Measurements from ENCODE around the gene CABCOCO1.

Gene CABCOCO1

GRCh38 chr10:61758433-61758832 is 95.7 kb downstream of the CABCOCO1 start:
- TF ChIP-seq POLR2AphosphoS5 (IDR thresholded peaks at IDR 0.05; ENCODE audit: low read depth, low read length) (no peak), TAF1 (IDR thresholded peaks at IDR 0.05; ENCODE audit: borderline replicate concordance, insufficient read depth, low read length) (no peak), FOXP2 (optimal IDR thresholded peaks at IDR 0.05; ENCODE audit: borderline replicate concordance, extremely low read depth, extremely low read length, insufficient read depth) (no peak), SIN3A (IDR thresholded peaks at IDR 0.05; ENCODE audit: borderline replicate concordance, insufficient read depth, low read length) (no peak), REST (IDR thresholded peaks at IDR 0.05; ENCODE audit: insufficient read depth in 1 of 2, low read depth in 2 of 2, low read length in 2 of 2) (no peak)

GRCh38 chr10:61759751-61760150 is 97.0 kb downstream of the CABCOCO1 start:
- TF ChIP-seq TAF1 (IDR thresholded peaks at IDR 0.05; ENCODE audit: borderline replicate concordance, insufficient read depth, low read length) (no peak), POLR2AphosphoS5 (IDR thresholded peaks at IDR 0.05; ENCODE audit: low read depth, low read length) (no peak), REST (IDR thresholded peaks at IDR 0.05; ENCODE audit: insufficient read depth in 1 of 2, low read depth in 2 of 2, low read length in 2 of 2) (no peak), FOXP2 (optimal IDR thresholded peaks at IDR 0.05; ENCODE audit: borderline replicate concordance, extremely low read depth, extremely low read length, insufficient read depth) (no peak), SIN3A (IDR thresholded peaks at IDR 0.05; ENCODE audit: borderline replicate concordance, insufficient read depth, low read length) (no peak)

GRCh38 chr10:61760943-61761824 is 98.5 kb downstream of the CABCOCO1 start:
- no peak for TF ChIP-seq TAF1 (IDR thresholded peaks at IDR 0.05; ENCODE audit: borderline replicate concordance, insufficient read depth, low read length)
- no peak for TF ChIP-seq POLR2AphosphoS5 (IDR thresholded peaks at IDR 0.05; ENCODE audit: low read depth, low read length)

GRCh38 chr10:61761825-61762217 is 99.1 kb downstream of the CABCOCO1 start:
- no peak for TF ChIP-seq REST (IDR thresholded peaks at IDR 0.05; ENCODE audit: insufficient read depth in 1 of 2, low read depth in 2 of 2, low read length in 2 of 2)
- no peak for TF ChIP-seq SIN3A (IDR thresholded peaks at IDR 0.05; ENCODE audit: borderline replicate concordance, insufficient read depth, low read length)
- no peak for TF ChIP-seq FOXP2 (optimal IDR thresholded peaks at IDR 0.05; ENCODE audit: borderline replicate concordance, extremely low read depth, extremely low read length, insufficient read depth)
- TF ChIP-seq TAF1 (IDR thresholded peaks at IDR 0.05; ENCODE audit: borderline replicate concordance, insufficient read depth, low read length) = no peak
- TF ChIP-seq POLR2AphosphoS5 (IDR thresholded peaks at IDR 0.05; ENCODE audit: low read depth, low read length) = no peak

GRCh38 chr10:61763778-61764177 is 101.0 kb downstream of the CABCOCO1 start:
- TF ChIP-seq POLR2AphosphoS5 (IDR thresholded peaks at IDR 0.05; ENCODE audit: low read depth, low read length) (no peak), FOXP2 (optimal IDR thresholded peaks at IDR 0.05; ENCODE audit: borderline replicate concordance, extremely low read depth, extremely low read length, insufficient read depth) (no peak), TAF1 (IDR thresholded peaks at IDR 0.05; ENCODE audit: borderline replicate concordance, insufficient read depth, low read length) (no peak), REST (IDR thresholded peaks at IDR 0.05; ENCODE audit: insufficient read depth in 1 of 2, low read depth in 2 of 2, low read length in 2 of 2) (no peak), SIN3A (IDR thresholded peaks at IDR 0.05; ENCODE audit: borderline replicate concordance, insufficient read depth, low read length) (no peak)

Measured in PFSK-1 (cell line).